Mucosa of descending colon (tissue), 3 donors: ENCODE data around the gene EMC1. TPM values are rescaled to one million over a fixed set of nuclear protein-coding genes. Genes with fewer than 3 reads are reported as not detected.

Source experiments
- ATAC-seq: fragments of 200-7000 bp; cut with Tn5 transposase; one replicate; pipeline ENCODE4 v1.9.1; 2020; ENCODE audit warnings: mild to moderate bottlenecking, moderate library complexity
- DNase-seq, 3 donors: peaks; one replicate each; pipeline ENCODE4 v3.0.0-alpha.2; 2020
- H3K36me3 ChIP-seq: fragments of 200-600 bp; one replicate; pipeline ENCODE4 v1.8.0; 2021; ENCODE audit warnings: low read depth, mild to moderate bottlenecking
- H3K4me1 ChIP-seq: fragments of 200-600 bp; one replicate; pipeline ENCODE4 v1.8.0; 2021; ENCODE audit warnings: low read depth, mild to moderate bottlenecking
- H3K4me3 ChIP-seq: fragments of 200-600 bp; one replicate; pipeline ENCODE4 v1.8.0; 2021; ENCODE audit warnings: mild to moderate bottlenecking
- H3K9me3 ChIP-seq: fragments of 200-600 bp; one replicate; pipeline ENCODE4 v1.8.0; 2021; ENCODE audit warnings: mild to moderate bottlenecking
- CTCF ChIP-seq: fragments of 200-600 bp; IDR thresholded peaks from one replicate; pipeline ENCODE4 v1.8.0; 2022; ENCODE audit warnings: antibody characterized with exemption, mild to moderate bottlenecking
- intact Hi-C, 2 donors: fragments of 100-400 bp; cut with DNase I in 1 of 2; cut with micrococcal nuclease in 1 of 2; formaldehyde crosslinking; loops; one replicate each; pipeline versions ENCODE4 v1.11.0 to v1.11.1; 2022; cut with DNase I, micrococcal nuclease
- total RNA-seq, 3 donors: library from RNA; stranded (reverse); fragmentation: NEBNext Ultra II Directional in 2 of 3; extraction: Animal tissue kit (Norgen Biotek cat#: 25700) in 2 of 3; gene quantifications; one replicate each; pipeline versions ENCODE4 v1.2.1 to v1.2.4, GENCODE V29; 2021 to 2023
- donor health status: DM: no; HTN: no; CAD: no; lungs with moderate emphysema.
- donor health status: DM: no; HTN: no; CAD: no.
- donor health status: DM: no; HTN: yes; CAD: no.

Gene EMC1
- total RNA-seq, 3 donors from 2014 or later: 37.7 to 42.3 (median 38.3) TPM

DNA sequence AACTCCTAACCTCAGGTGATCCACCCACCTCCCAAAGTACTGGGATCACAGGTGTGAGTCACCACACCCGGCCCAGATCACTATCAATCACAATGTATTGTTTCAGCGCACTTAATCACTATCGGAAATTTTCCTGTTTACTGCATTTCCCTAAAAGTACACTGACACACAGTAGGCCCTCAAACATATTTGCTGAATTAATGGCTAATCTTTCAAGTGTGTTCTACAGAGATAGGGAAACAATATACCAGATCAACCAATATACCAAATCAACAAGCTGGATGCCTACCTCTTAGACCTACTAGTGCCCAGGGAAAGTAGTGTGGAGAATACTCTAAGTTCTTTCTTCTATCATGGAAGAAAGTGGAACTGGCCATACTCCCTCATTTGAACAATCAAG lies 58.3 kb downstream of the EMC1 start:
- ATAC-seq (no peak), DNase-seq (no peak)
- no peaks in the 10 kb centered on the region for H3K4me1 ChIP-seq
- no peak overlapping the region for H3K4me3 ChIP-seq
- TF ChIP-seq CTCF: no peak
- intact Hi-C loops: no loop called here
- H3K36me3 ChIP-seq: peaks cover 13% of the 10 kb centered on the region
- no peaks in the 10 kb centered on the region for H3K9me3 ChIP-seq

GRCh38 chr1:19191811-19192210 lies 59.5 kb downstream of the EMC1 start:
- no peak for ATAC-seq
- Histone ChIP-seq H3K36me3 (peaks cover under 1% of the 10 kb centered on the region), H3K9me3 (no peaks in the 10 kb centered on the region), H3K4me1 (no peaks in the 10 kb centered on the region), H3K4me3 (no peak overlapping the region)
- intact Hi-C loops: no loop called here
- TF ChIP-seq CTCF: no peak
- no peak for DNase-seq

- Histone ChIP-seq H3K9me3 (no peaks in the 10 kb centered on the region), H3K4me1 (no peaks in the 10 kb centered on the region), H3K4me3 (no peak overlapping the region), H3K36me3 (no peaks in the 10 kb centered on the region)
- no peak for TF ChIP-seq CTCF
- DNase-seq (no peak), ATAC-seq (no peak)
- intact Hi-C loops: no loop called here
These were observed 60.9 kb downstream of the EMC1 start for GRCh38 chr1:19190468-19190867.

DNA sequence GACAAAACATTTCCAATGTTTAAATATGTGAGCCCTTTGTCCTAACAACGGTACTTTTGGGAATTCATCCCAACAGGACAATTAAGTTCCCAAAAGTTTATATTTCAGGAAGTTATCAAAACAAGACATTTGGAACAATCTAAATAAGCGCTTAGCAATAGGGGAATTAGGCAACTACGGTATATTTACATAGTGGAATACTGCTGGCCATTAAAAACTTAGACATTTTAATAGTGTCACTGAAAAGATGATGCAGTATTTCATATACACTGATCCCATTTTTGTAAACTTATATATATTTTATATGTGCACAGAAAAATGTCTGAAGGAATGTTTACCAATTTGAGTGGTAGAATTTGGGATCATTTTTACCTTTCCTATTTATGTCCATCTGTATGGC lies 62.1 kb downstream of the EMC1 start:
- Histone ChIP-seq H3K4me3 (no peak overlapping the region), H3K9me3 (no peaks in the 10 kb centered on the region), H3K36me3 (peaks cover 6% of the 10 kb centered on the region), H3K4me1 (no peaks in the 10 kb centered on the region)
- intact Hi-C loops: no loop called here
- TF ChIP-seq CTCF: no peak
- DNase-seq (no peak), ATAC-seq (no peak)

GRCh38 chr1:19187852-19188251 lies 63.5 kb downstream of the EMC1 start:
- ATAC-seq: no peak
- DNase-seq: no peak
- no peak for TF ChIP-seq CTCF
- Histone ChIP-seq H3K9me3 (no peaks in the 10 kb centered on the region), H3K36me3 (peaks cover 17% of the 10 kb centered on the region), H3K4me3 (no peak overlapping the region), H3K4me1 (no peaks in the 10 kb centered on the region)
- intact Hi-C loops: no loop called here

DNA sequence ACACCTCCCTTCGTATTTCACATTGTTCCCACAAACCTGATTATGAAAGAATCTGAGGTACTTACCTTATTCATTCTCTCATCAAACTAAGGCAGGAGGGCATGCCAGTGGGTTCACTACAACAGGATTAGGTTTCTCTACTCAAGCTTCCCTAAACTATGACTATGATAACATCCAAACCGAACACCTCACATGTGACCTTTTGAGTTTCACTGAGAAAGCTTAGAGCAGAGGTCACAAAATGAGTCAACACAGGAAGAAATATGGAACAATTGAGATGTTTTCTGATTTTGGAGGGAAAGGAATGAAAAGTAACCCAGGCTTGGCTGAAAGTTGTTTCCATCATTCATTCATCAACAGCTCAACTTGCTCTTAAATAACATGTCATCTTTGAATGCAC lies 65.3 kb downstream of the EMC1 start:
- Histone ChIP-seq H3K4me3 (no peak overlapping the region), H3K9me3 (no peaks in the 10 kb centered on the region), H3K4me1 (no peaks in the 10 kb centered on the region), H3K36me3 (peaks cover 17% of the 10 kb centered on the region)
- no peak for TF ChIP-seq CTCF
- intact Hi-C loops: no loop called here
- DNase-seq (no peak), ATAC-seq (no peak)
